Prostate gland (tissue), 2 donors: ENCODE data around the gene DISP3.

ENCODE experiments used
- CTCF ChIP-seq, 4 experiments: fragments of 200-600 bp in 2 of 4; fragments of 450-650 bp in 2 of 4; sonication (generic) in 2 of 4; IDR thresholded peaks; 1 replicate in 3 of 4; 2 replicates in 1 of 4; pipeline ENCODE4 v1.5.1; 2016 to 2019; ENCODE audit warnings: antibody characterized with exemption in 4 of 4, mild to moderate bottlenecking in 2 of 4, moderate library complexity in 2 of 4
- POLR2A ChIP-seq: fragments of 450-650 bp; IDR thresholded peaks from one replicate; pipeline ENCODE4 v1.6.1; 2016; ENCODE audit warnings: antibody characterized with exemption, mild to moderate bottlenecking
- POLR2AphosphoS5 ChIP-seq: sonication (generic); formaldehyde crosslinking; IDR thresholded peaks from one replicate; pipeline ENCODE4 v1.6.1; 2017; ENCODE audit warnings: antibody characterized with exemption

GRCh38 chr1:11531943-11532342 lies 53.0 kb downstream of the DISP3 start:
- no peak for TF ChIP-seq POLR2AphosphoS5
- no peak for TF ChIP-seq CTCF (IDR thresholded peaks at IDR 0.05)
- TF ChIP-seq POLR2A = no peak
